HG03378 (cell line): ENCODE measurements around the gene NPIPB8.
"Not testable (repeated sequence)": the region's sequence is repeated elsewhere in the genome, so short reads cannot be mapped to it uniquely, and the experiment has no call there.

Experiments
- ATAC-seq: cut with Tn5 transposase; IDR thresholded peaks from one replicate; pipeline ENCODE4 v1.9.1; 2021; ENCODE audit warnings: mild to moderate bottlenecking, moderate library complexity; ENCODE audit not compliant: unreplicated experiment

NPIPB8 gene

GRCh38 chr16:28637765-28638164 is at the start of gene NPIPB8:
Gene NPIPB8, plus strand, starts transcription at chr16:28638065. Its CDS starts 296 bp downstream, at chr16:28638361.
- not testable (repeated sequence) for ATAC-seq

GRCh38 chr16:28589069-28589468 is 48.8 kb upstream of the NPIPB8 start:
- no peak for ATAC-seq

- ATAC-seq = no peak
Observed at GRCh38 chr16:28589930-28590329, 47.9 kb upstream of the NPIPB8 start.

GRCh38 chr16:28590384-28591340 is 47.2 kb upstream of the NPIPB8 start:
- no peak for ATAC-seq

- no peak for ATAC-seq
Observed at GRCh38 chr16:28591355-28591754, 46.5 kb upstream of the NPIPB8 start.

- no peak for ATAC-seq
Observed at GRCh38 chr16:28592511-28592910, 45.4 kb upstream of the NPIPB8 start.

- no peak for ATAC-seq
Observed at GRCh38 chr16:28592979-28593553, 44.8 kb upstream of the NPIPB8 start.

GRCh38 chr16:28595451-28595850 is 42.4 kb upstream of the NPIPB8 start:
- ATAC-seq = not testable (repeated sequence)

GRCh38 chr16:28596115-28596630 is 41.7 kb upstream of the NPIPB8 start:
- no peak for ATAC-seq

GRCh38 chr16:28596840-28597691 is 40.8 kb upstream of the NPIPB8 start, which contains the start of gene SULT1A2:
Gene SULT1A2, minus strand, starts transcription at chr16:28597050. Its CDS starts 1,120 bp downstream, at chr16:28595930.
- ATAC-seq = no peak

- ATAC-seq = no peak
Observed at GRCh38 chr16:28597692-28598261, 40.1 kb upstream of the NPIPB8 start.

- peak; percentile 66 for ATAC-seq
Observed at GRCh38 chr16:28599377-28600285, 38.2 kb upstream of the NPIPB8 start.

GRCh38 chr16:28600965-28601364 is 36.9 kb upstream of the NPIPB8 start:
- not testable (repeated sequence) for ATAC-seq

- not testable (repeated sequence) for ATAC-seq
Observed at GRCh38 chr16:28601589-28601988, 36.3 kb upstream of the NPIPB8 start.

GRCh38 chr16:28602062-28602461 is 35.8 kb upstream of the NPIPB8 start:
- not testable (repeated sequence) for ATAC-seq

- no peak for ATAC-seq
Observed at GRCh38 chr16:28602529-28602928, 35.3 kb upstream of the NPIPB8 start.

GRCh38 chr16:28603381-28604185 is 34.3 kb upstream of the NPIPB8 start:
- ATAC-seq = no peak

GRCh38 chr16:28604186-28604565 is 33.7 kb upstream of the NPIPB8 start:
- ATAC-seq = no peak
